GM19035 (cell line): ENCODE data around the gene MAP3K5.
A peak's percentile ranks its signal among the peaks of the same experiment; 100 is the strongest.
"Not testable (repeated sequence)": the region's sequence is repeated elsewhere in the genome, so short reads cannot be mapped to it uniquely, and the experiment has no call there.

Source experiments
- ATAC-seq: cut with Tn5 transposase; IDR thresholded peaks from one replicate; pipeline ENCODE4 v1.9.1; 2021; ENCODE audit not compliant: unreplicated experiment

The MAP3K5 gene

GRCh38 chr6:136774228-136775041, 17.8 kb downstream of the MAP3K5 start:
- no peak for ATAC-seq

DNA sequence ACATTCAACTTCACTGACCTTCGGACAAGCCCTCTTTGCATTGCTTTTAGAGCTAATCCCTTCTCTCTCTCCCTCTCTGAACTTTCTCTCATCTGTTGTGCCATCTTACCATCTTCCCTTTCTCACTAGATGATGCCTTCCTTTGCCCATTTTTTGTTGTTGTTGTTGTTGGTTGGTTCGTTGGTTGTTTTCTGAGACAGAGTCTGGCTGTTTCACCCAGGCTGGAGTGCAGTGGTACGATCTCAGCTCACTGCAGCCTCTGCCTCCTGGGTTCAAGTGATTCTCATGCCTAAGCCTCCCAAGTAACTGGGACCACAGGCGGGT, 18.8 kb downstream of the MAP3K5 start:
- ATAC-seq, result no peak

GRCh38 chr6:136772685-136773472, 19.4 kb downstream of the MAP3K5 start:
- ATAC-seq, result peak; percentile 83

DNA sequence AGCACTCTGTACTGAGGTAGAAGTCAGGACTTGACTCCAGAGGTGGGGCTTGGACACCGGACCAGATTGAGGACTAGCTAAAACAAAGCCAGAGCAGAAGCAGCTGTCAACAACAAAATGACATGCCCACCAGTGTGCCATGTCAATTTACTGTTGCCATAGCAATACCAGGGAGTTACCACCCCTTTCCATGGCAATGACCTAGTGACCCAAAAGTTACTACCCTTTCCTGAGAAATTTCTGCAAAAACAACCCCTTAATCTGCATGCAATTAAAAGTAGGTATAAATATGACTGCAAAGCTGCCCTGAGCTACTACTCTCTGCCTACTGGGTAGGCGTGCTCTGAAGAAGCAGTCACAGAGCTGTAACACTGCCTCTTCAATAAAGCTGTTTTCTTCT, 21.0 kb downstream of the MAP3K5 start:
- no peak for ATAC-seq

GRCh38 chr6:136769759-136770158, 22.5 kb downstream of the MAP3K5 start:
- no peak for ATAC-seq

DNA sequence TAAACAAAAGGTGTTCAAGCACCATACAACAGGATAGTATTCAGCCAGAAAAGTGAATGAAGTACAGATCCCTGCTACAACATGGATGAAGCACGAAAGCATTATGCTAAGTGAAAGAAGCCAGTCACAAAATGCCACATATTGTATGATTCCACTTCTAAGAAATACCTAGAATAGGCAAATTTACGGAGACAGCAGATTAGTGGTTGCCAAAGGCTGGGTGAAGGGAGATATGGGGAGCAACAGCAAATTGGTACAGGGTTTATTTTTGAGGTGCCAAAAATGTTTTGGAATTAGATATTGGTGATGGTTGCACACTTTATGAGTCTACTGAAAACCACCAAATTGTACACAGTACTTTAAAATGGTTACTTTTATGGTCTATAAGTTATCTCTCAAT, 23.2 kb downstream of the MAP3K5 start:
- ATAC-seq, result no peak

DNA sequence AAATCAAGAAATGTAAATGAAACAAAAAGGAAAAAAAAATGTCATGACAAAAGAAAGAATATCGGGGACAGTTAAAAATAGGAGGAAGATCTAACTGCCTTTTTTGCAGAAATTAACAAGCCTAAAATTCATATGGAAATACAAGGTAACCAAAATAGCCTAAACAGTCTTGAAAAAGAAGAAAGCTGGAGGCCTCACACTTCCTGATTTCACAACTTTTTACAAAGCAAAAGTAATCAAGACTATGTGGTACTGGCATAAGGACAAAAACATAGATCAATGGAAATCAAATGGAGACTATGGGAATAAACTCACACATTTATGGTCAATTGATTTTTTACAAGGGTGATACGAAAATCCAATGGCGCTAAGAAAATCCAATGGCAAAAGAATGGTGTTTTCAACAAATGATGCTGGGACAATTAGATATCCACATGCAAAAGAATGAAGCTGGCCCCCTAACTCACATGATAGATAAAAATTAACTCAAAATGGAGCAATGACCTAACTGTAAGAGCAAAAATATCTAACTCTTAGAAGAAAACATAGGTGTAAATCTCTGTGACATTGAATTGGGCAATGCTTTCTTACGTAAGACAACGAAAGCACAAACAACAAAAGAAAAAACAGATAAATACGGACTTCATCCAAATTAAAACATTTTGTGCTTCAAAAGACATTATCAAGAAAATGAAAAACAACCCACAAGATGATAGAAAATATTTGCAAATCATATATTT, 24.5 kb downstream of the MAP3K5 start:
- ATAC-seq, result no peak

DNA sequence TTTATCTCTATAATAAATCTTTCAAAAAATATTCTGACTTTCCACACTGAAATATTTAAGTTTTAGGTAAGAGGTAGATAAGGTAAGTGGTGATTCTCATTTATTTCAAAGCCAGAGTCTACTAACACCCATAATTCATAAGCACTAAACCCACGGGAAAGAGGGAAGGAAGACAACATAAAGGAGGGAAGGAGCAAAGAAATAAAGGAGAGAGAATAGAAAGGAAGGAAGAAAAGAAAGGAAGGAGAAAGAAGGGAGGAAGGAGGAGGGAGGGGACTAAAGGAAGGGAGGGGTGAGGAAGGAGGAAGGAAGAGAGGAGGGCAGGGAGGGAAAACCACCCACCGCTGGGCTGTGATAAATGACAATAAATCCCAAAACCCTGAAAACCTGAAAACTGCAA, 25.2 kb downstream of the MAP3K5 start:
- no peak for ATAC-seq

DNA sequence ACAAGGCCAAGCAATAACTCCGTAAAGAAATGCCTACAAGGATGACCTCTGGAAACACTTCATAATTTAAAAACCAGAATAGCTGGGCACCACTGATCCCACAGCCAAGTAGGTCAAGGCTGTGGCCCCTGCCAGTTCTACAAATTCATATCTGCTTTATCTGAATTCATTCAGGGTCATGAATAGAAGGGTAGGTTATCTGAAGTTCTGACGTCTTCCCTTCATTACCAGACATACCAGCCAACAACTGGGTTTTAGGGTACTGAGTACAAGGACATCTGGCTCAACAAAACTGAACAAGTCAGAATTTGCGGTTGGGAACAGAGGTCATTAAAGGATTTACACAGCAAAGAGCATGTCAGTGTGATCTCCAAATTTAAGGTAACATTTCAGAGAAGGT, 26.0 kb downstream of the MAP3K5 start:
- ATAC-seq, result no peak

GRCh38 chr6:136764517-136764993, 27.7 kb downstream of the MAP3K5 start:
- peak; percentile 56 for ATAC-seq

GRCh38 chr6:136763716-136764516, 28.4 kb downstream of the MAP3K5 start:
- ATAC-seq, result peak; percentile 26

- ATAC-seq, result peak; percentile 41
These were observed 29.0 kb downstream of the MAP3K5 start for GRCh38 chr6:136763255-136763654.

DNA sequence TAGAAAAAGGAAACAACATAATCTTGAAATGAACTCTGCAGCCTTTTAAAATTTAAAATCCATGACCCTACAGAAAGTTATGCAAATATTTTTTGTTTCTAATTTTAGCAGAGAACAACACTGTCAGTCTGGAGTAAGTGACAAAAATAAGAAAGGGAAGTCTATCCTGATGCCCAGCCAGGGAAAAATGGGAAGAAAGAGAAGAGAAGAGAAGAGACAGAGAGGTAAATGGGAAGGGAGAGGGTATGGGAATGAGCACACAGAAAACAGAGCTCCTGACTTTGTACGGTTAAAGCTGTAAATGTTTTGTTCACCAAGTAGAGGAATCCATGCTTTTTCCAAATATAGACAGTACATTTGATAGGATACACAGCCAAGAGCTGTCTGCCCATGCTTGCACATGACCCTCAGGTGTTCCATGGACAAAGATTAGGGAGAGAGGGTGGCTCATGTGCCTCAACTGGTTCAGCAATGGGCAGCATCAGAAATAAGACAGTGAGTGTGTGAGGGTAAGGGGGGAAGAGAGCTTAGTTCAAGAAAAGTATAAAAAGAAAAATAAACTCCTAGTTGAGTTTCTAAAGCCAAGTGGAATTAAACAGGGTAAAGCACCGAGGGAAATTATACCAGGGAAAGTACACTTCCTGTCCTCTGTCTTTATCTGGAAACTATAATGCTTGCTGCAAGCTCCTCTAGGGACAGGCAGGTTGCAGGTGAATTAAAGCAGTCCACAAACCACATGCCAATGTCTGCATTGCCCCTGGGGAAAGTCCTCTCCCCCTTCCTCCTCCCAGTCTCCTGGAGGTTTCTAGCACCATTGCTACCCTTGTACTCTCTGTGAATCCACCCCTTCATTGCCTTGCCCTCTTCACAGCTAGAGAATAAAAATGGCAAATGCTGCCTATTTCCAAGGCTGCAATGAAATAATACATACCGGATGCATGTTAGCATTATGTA, 30.0 kb downstream of the MAP3K5 start:
- ATAC-seq, result no peak

- no peak for ATAC-seq
These were observed 30.9 kb downstream of the MAP3K5 start for GRCh38 chr6:136761227-136761922.

DNA sequence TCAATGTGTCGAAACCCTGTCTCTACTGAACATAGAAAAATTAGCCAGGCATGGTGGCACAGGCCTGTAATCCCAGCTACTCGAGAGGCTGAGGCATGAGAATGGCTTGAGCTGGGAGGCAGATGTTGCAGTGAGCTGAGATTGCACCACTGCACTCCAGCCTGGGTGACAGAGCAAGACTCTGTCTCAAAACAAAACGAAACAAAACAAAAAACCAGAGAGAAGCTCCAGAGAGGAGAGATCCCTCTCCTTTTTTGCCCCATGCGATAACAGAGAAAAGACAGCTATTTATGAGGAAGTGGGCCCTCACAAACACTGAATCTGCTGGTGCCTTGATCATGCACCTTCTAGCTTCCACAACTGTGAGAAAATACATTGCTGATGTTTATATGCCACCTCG, 31.5 kb downstream of the MAP3K5 start:
- not testable (repeated sequence) for ATAC-seq

GRCh38 chr6:136757150-136757549, 35.1 kb downstream of the MAP3K5 start:
- ATAC-seq, result no peak

GRCh38 chr6:136754820-136755219, 37.5 kb downstream of the MAP3K5 start:
- no peak for ATAC-seq

DNA sequence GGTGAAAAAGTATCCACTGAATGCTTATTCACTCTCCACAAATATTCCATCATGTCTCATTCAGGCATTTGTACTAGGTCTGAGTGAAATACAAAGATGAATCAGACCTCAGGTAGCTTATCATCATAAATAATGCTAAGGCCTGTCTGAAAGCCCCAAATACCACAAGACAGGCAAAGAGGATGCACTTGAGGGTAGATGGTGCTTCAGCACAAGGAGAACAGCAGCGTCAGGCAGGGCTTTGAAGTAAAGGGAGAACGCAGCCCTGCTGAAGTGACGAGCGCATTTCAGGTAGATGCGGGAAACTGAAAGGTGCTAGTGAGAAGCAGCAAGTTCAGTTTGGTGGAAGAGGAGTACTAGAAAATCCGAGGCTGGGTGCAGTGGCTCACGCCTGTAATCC, 38.7 kb downstream of the MAP3K5 start:
- no peak for ATAC-seq

DNA sequence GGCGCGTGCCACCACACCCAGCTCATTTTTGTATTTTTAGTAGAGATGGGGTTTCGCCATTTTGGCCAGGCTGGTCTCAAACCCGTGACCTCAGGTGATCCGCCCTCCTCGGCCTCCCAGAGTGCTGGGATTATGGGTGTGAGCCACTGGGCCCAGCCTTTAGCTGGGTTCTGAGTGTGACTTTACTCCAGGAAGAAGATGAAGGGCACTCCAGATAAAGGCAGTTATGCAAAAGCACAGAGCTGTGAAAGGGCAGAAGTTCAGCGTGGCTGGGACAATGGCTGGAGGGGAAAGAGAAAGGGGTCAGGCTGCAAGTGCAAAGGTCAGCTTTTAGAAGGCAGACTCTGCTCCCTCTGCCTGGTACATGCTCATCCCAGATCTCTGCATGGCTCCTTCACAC, 39.7 kb downstream of the MAP3K5 start:
- no peak for ATAC-seq
